ENCODE data around the gene COL21A1.

Gene COL21A1

GRCh38 chr6:56176741-56177140, 70.6 kb downstream of the COL21A1 start:
- DNase-seq, result no peak

GRCh38 chr6:56173228-56173627, 74.2 kb downstream of the COL21A1 start:
- DNase-seq, result no peak

GRCh38 chr6:56172144-56172543, 75.2 kb downstream of the COL21A1 start:
- no peak for DNase-seq

GRCh38 chr6:56169366-56169765, 78.0 kb downstream of the COL21A1 start:
- DNase-seq, result no peak

GRCh38 chr6:56168596-56168995, 78.8 kb downstream of the COL21A1 start:
- DNase-seq, result no peak

- DNase-seq, result no peak
Observed at GRCh38 chr6:56162081-56162480, 85.3 kb downstream of the COL21A1 start.

- DNase-seq, result no peak
Observed at GRCh38 chr6:56160489-56160888, 86.9 kb downstream of the COL21A1 start.

GRCh38 chr6:56158571-56158970, 88.8 kb downstream of the COL21A1 start:
- no peak for DNase-seq

GRCh38 chr6:56156643-56157042, 90.7 kb downstream of the COL21A1 start:
- DNase-seq, result no peak

GRCh38 chr6:56155634-56156141, 91.7 kb downstream of the COL21A1 start:
- no peak for DNase-seq

- no peak for DNase-seq
Observed at GRCh38 chr6:56154076-56154475, 93.3 kb downstream of the COL21A1 start.

GRCh38 chr6:56152611-56153010, 94.8 kb downstream of the COL21A1 start:
- DNase-seq, result no peak

- no peak for DNase-seq
Observed at GRCh38 chr6:56151609-56152224, 95.7 kb downstream of the COL21A1 start.

GRCh38 chr6:56148488-56149186, 98.7 kb downstream of the COL21A1 start:
- DNase-seq, result no peak

- no peak for DNase-seq
Observed at GRCh38 chr6:56147766-56148165, 99.6 kb downstream of the COL21A1 start.

GRCh38 chr6:56146086-56146485, 101.3 kb downstream of the COL21A1 start:
- no peak for DNase-seq

- DNase-seq, result no peak
Observed at GRCh38 chr6:56145616-56146015, 101.8 kb downstream of the COL21A1 start.

GRCh38 chr6:56144538-56145324, 102.6 kb downstream of the COL21A1 start:
- no peak for DNase-seq

- no peak for DNase-seq
Observed at GRCh38 chr6:56143796-56144195, 103.6 kb downstream of the COL21A1 start.

- no peak for DNase-seq
Observed at GRCh38 chr6:56140090-56140489, 107.3 kb downstream of the COL21A1 start.

- no peak for DNase-seq
Observed at GRCh38 chr6:56115715-56116114, 131.7 kb downstream of the COL21A1 start.

GRCh38 chr6:56109149-56109548, 138.2 kb downstream of the COL21A1 start:
- no peak for DNase-seq

GRCh38 chr6:56106231-56106630, 141.1 kb downstream of the COL21A1 start:
- no peak for DNase-seq

- DNase-seq, result no peak
Observed at GRCh38 chr6:56104591-56104990, 142.8 kb downstream of the COL21A1 start.
